Measurements from ENCODE around the gene SLC39A13.

SLC39A13 gene

DNA sequence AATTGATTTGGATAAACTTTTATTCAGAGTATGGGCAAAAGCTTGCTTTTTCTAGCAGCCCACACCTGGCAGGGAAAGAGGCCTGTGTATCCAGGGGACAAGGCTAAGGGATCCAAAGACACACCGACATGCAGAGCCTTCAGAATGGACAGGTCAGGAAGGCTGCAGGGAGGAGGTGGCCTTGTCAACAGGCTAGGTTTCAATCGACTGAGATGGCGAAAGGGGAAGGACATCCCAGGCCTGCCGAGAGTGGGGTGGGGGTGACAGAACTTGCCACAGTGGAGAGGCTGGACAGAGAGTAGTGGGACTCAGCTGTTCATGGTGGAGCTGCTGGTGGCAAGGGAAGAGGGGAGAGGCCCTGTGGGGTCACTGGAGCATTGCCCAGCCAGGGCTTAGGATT lies 5.3 kb upstream of the SLC39A13 start:
- DNase-seq (ENCODE audit: low read depth in 2 of 2): no peak

DNA sequence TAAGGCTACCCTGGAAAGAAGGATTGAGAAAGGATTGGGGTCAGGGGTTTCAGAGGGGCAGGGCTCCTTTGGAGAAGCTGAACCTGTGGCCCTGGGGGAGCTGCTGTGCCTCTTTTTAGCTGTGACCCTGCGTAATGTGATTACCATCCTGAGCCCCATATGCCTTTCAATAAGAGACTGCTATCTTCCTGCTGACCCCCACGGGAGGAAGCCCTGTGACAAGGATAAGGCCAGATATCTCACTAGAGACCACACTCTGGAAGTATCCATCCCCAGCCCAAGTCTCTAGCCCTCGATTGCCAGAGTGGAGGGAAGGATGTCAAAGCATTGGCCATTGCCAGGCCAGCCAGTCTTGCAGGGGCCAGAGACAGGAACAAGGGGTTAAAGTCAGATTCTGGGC lies 4.8 kb upstream of the SLC39A13 start:
- no peak for DNase-seq (ENCODE audit: low read depth in 2 of 2)

DNA sequence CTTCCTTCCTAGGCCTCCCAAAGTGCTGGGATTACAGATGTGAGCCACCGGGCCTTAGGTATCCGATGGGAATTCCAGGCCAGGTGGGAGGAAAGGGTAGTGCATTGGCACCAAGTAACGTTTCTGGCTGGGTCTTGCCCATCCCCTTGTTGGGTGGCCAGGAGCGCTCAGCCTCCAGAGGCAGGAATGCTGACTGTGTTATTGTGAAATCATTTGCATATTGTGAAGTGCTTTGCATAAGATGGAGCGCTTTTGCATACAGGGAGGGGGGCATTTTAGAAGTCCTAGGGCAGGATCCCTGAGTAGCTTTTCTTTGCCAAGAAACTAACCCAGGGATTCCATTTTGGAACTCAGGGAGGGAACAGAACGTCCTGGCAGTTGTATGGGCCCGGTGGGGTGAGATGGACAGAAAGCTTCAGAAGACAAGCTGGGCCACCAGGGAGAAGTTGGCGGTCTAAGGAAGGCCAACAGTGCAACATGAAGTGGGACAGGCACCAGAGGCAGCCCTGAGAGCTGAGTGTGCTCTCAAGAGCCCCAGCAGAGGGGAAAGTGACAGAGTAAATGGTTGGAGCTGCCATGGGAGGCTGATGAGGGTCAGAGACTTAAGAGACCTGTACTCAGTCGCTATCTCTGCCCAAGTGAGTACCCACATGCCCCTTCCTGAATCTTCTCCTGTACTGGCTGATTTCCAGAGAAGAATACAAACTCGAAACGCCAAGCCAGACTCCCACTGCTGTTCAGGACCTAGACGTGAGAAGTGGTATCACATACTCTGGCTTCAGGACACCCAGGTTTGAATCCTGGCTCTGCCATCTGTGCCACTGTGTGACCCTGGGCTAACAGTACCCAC lies 1.3 kb upstream of the SLC39A13 start:
- no peak for DNase-seq (ENCODE audit: low read depth in 2 of 2)

DNA sequence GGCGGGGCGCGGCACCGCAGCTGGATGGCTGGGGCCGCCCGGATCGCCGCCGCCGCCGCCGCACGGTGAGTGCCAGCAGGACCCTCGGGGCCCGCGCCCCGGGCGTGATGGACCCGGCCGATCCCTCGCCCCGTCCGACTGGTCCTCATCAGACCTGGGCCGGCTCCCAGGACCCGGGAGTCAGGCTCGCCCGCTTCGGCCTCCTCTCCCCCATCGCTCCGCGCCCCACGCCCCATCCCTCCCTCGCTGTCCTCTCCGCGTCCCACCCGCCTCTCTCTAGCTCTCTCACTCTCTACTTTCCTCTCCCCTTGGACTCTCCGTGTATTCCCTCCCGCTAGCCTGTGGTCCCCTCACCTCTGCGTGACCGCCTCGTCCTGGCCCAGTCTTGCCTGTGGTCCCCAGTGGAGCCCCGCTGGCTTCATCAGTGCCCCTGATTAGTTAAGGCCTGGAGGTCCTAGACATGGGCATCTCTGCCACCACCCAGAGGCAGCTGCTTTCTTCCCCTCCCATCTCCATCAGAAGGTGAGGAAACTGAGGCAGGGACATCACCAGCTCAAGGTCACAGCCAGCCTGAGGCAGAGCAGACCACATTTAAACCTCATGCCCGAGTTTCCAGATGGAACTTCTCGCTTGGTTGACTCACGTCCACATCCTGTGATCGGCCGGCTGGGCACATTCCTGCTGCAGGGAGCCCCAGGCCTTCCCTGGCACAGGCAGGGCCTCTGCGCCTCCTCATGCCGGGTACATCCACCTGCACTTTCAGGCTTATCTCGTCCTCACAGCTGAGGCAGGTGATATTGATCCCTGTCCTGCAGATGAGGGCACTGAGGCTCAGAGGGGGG lies 429 bp downstream of the SLC39A13 start:
- DNase-seq (ENCODE audit: low read depth in 2 of 2): no peak

DNA sequence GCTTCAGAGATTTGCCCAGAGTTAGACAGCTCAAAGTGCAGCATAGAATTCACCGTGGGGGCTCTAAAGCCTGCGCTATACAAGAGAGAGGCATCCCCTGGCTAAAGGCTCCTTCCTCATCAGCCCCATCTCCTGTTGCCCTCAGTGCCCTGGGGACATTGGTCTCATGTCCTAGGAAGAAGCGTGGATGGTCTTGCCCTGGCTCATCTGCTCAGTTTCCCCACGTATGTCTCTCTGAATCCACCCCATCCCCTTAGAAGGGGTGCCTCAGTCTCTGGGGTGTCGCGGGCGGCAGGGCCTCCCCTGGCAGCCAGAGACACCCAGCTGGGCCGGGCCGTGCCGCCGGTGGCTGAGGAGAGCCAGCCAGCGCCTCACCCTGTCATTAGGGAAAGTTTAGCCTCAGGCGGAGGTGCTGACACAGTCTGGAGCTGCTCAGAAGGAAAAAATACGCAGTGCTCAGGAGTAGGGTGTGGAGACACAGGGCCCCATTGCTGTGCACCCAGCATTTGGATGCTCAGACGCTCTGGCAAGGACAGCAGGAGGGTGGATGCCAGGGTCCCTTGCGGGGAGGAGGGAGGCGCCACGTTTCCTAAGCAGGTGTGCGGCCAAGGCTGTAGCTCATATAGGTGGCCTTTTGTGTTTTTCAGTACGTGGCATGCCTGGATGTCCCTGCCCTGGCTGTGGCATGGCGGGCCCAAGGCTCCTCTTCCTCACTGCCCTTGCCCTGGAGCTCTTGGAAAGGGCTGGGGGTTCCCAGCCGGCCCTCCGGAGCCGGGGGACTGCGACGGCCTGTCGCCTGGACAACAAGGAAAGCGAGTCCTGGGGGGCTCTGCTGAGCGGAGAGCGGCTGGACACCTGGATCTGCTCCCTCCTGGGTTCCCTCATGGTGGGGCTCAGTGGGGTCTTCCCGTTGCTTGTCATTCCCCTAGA lies 1.3 kb downstream of the SLC39A13 start:
- no peak for DNase-seq (ENCODE audit: low read depth in 2 of 2)

DNA sequence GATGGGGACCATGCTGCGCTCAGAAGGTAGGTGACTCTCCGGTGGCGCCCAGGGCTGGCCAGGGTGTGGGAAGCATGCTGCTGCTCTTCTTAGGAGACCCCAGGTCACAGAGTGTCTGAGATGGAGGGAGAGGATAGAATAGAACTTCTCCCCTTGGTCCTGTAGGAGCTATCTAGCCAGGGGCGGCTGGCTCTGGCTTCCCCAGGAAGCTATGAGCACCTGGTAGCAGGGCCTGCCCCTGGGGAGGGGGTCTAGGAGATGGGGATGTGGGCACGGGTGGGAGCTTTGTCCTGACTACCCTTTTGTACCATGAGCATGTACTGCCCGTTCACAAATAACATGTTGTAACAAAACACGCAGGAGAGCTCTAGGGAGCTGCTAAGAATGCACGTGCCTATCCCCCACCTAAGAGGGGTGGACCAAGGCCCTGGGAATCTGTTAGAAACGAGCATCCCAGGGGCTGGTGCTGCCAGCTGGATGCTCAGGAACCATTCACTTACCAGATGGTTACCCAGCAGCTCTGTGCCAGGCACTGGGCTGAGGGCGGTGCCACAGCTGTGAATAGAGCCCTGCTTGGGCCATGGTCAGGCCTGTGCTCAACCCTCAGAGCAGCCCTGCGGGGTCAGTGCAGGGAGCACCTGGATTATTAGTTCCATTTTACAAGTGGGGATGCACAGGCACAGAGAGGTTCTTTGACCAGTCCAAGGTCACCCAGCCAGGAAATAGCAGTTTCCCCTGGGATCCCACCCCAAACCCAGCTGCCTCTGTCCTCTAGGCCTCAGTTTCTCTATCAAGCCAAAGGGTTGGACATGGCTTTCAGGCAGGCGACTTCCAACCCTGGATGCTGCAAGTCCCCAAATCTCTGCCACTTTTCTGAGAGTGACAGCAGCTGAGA lies 2.2 kb downstream of the SLC39A13 start:
- no peak for DNase-seq (ENCODE audit: low read depth in 2 of 2)

DNA sequence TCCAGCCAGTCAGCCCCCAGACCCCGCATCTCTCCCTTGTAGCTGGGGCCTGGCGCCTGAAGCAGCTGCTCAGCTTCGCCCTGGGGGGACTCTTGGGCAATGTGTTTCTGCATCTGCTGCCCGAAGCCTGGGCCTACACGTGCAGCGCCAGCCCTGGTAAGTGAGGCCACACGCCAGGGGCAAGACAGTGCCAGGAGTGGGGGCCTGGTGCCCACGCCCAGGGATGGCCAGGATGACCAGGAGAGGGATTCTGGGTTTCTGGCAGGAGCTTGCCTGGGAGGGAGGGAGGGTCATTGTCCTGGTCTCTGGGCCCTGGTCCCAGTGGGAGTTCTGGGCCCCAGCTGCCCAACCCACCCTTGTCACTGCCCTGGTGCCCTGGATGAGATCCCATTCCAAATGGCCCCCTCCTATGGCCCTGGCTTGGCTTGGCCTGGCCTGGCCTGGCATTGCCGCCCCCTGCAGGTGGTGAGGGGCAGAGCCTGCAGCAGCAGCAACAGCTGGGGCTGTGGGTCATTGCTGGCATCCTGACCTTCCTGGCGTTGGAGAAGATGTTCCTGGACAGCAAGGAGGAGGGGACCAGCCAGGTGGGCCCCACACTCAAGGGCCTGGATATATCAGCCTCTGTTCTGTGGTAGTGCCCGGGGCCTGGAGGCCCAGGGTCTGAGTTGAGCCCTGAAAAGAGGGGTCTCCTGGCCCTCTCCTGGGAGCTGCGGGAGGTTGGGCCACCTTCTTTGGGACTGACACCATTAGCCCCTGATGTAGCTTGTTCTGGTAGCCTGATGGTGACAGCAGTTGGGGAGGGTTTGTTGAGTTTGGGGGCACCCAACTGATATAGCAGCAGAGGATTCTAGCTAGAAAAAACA lies 3.7 kb downstream of the SLC39A13 start:
- DNase-seq (ENCODE audit: low read depth in 2 of 2): peak in 1 of 2 donors; percentile 57

DNA sequence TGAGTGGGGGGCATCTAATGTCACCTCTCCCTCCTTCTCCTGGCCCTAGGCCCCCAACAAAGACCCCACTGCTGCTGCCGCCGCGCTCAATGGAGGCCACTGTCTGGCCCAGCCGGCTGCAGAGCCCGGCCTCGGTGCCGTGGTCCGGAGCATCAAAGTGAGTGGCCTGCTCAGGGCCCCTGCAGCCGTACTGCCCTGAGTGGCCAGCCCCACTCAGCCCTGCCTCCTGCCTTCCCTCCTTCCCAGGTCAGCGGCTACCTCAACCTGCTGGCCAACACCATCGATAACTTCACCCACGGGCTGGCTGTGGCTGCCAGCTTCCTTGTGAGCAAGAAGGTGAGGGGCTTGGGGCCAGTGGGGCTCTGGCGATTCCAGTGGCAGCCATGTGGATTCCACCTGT lies 5.0 kb downstream of the SLC39A13 start:
- DNase-seq (ENCODE audit: low read depth in 2 of 2): no peak

DNA sequence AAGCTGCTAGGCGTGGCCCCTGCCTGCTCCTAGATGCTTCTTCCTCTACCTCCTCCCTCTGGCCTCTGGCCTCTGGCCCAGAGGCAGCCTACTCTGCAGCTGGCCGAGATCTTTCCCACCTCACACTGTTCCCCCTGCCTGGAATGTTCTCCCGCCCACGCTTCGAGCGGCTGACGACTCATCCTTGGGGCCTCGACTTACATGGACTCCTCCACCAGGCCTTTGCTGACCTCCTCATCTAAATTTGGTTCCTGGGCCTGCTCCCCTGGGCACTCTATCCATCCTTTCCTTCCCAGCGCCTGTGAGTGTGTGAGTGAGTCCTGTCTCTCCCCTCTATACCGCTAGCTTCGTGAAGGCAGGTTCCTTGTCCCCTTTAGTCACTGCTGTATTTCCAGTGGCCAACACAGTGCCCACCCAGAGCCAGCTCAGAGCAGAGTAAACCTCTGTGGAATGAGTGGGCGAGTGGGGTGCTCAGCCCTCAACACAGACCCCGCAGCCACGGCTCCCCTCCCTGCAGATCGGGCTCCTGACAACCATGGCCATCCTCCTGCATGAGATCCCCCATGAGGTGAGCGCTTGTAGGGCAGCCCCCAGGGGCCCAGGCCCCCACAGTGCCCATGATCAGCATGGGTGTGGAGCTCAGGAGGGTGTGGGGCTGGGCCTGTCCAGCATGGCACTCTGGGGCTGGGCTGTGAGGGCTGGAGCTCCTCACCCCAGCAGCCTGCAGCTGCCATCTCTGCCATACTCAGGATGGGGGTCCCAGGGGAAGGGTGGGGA lies 5.7 kb downstream of the SLC39A13 start:
- DNase-seq (ENCODE audit: low read depth in 2 of 2): no peak

DNA sequence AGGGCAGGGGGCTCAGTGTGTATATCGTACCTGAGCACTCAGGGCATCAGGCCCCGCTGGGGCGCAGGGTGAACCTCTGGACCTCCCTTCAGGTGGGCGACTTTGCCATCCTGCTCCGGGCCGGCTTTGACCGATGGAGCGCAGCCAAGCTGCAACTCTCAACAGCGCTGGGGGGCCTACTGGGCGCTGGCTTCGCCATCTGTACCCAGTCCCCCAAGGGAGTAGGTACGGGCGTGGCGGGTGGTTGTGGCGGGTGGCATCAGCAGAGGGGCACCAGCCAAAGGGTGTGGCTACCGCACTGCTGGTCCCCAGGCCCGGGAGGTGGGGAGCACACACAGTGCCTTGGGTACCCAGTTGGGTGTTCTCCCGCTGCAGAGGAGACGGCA lies 6.3 kb downstream of the SLC39A13 start:
- DNase-seq (ENCODE audit: low read depth in 2 of 2): no peak

DNA sequence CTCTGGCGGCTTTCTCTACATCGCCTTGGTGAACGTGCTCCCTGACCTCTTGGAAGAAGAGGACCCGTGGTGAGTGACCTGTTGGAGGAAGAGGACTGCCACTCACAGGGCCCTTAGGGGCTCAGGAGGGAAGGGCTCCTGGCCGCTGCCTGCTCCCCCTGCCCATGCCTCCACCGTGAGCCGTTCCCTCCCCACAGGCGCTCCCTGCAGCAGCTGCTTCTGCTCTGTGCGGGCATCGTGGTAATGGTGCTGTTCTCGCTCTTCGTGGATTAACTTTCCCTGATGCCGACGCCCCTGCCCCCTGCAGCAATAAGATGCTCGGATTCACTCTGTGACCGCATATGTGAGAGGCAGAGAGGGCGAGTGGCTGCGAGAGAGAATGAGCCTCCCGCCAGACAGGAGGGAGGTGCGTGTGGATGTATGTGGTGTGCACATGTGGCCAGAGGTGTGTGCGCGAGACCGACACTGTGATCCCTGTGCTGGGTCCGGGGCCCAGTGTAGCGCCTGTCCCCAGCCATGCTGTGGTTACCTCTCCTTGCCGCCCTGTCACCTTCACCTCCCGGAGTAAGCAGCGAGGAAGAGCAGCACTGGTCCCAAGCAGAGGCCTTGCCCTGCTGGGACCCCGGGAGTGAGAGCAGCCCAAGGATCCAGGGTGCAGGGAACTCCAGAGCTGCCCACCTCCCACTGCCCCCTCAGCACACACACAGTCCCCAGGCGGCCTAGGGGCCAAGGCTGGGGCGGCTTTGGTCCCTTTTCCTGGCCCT lies 6.9 kb downstream of the SLC39A13 start:
- no peak for DNase-seq (ENCODE audit: low read depth in 2 of 2)

DNA sequence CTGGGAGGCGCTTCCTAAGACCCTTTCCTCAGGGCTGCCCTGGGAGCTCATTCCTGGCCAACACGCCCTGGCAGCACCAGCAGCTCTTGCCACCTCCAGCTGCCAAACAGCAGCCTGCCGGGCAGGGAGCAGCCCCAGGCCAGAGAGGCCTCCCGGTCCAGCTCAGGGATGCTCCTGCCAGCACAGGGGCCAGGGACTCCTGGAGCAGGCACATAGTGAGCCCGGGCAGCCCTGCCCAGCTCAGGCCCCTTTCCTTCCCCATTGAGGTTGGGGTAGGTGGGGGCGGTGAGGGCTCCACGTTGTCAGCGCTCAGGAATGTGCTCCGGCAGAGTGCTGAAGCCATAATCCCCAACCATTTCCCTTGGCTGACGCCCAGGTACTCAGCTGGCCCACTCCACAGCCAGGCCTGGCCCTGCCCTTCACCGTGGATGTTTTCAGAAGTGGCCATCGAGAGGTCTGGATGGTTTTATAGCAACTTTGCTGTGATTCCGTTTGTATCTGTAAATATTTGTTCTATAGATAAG lies 7.6 kb downstream of the SLC39A13 start:
- no peak for DNase-seq (ENCODE audit: low read depth in 2 of 2)

DNA sequence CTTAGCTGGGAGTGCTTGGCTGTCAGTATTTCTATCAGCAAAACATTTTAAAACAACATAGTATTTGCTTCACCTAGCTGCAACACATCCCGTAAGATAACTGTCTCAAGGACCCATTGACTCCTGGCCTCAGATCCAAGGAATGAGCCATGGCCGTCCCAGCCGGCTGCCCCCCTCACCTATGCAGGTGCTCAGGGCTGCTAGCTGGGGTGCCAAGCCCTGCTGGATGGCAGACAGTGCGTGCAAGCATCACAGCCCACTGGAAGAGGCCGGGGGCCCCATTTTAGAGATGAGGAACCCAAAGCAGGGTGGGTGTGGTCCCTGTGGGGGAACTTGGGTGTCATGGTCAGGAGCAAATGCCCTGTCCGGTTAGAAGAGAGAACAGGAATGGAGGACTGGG lies 9.3 kb downstream of the SLC39A13 start:
- no peak for DNase-seq (ENCODE audit: low read depth in 2 of 2)

DNA sequence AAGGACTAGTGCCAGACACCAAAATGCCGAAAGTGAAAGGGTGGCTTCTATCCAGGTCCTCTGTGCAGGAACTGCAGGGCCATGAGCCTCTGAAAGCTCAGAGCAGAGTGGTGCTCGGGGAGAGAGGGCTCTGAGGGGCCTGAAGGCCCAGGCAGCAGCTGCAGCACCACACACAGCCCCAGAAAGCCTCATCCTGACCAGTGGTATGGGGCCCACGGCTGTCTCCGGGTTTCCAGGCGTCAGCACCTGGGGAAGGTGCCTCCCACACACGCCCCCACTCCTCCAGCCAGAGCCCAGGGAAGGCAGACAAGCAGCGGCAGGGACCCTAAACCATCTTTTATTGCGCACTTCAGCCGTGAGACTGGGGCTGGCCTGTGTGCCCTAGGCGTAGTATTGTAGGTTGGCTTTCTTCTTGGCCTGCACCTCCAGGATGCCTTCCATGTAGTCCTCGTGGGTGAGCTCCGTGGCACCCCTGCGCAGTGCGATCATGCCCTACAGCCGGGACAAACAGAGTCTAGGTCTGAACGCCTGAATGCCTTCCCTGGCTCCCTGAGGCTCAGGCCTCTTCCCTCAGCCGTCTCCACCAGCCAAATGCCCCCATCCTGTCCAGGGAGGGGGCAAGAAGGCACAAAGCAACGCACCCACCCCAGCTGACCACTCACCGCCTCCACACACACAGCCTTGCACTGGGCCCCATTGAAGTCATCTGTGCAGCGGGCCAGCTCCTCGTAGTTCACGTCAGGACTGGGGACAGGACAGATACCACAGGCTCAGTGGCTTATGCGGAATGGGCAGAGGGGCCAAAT lies 10.3 kb downstream of the SLC39A13 start:
- no peak for DNase-seq (ENCODE audit: low read depth in 2 of 2)

DNA sequence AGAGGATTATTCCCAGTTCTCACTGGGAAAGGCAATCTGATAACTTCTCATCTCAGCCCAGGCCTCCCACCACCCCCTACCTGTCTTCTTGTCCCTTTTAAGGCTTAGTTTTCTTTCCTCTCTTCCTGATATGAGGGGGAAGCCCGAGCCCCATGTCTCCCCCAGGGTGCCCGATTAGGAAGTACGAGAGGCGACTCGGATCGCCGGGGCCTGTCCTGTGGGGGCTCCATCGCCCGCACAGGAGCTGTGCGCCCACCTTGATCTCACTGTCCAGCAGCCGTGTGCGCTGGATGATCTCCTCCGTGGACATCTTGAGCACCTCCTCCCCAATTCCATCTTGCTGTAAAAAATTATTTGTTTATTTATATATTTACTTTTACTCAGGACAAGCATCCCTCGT lies 17.2 kb downstream of the SLC39A13 start:
- no peak for DNase-seq (ENCODE audit: low read depth in 2 of 2)

DNA sequence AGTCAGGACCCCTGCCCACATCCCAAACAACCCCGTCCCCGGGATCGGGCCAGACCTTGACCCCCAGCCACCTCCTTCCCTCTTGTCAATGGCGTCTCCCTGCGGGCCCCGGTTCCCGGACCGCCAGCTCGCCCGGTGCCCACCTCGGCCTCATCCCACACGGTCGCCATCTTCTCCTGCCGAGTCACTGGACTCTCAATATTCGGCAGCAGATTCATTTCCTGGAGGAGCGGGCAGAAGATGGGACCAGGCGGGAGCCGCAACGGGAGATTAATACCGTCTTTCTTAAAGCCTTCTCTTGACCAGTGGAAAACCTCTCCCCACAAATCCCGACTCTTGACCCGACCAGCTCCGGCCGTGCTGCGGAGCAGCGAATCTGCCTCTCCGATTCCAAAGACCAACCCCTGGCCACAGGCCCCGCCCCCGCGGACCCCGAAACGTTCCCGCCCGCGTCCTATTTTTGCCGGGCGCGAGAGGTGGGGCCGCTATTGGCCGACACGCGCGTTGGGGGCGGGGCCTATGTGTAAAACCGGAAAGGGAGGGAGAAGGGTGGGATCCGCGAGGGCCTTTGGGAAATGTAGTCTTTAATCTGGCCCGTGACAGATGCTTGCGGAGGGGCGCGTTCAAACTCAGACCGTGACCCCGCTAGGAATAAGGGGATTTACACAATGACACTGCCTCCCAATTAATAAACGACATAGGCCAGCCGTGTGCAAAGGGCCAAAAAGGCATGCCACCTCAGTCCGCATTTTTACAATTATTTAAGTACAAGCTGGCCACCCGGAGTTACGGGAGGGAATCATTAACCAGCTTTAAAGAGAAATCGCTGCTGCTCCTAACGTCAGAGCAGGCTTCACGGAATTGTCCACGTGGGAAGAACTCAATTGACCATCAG lies 17.9 kb downstream of the SLC39A13 start, which contains the start of gene PSMC3:
PSMC3 (minus strand) TSS at position 378 of the 895 bp plus-strand sequence; CDS start at position 218, 160 bp downstream.
- DNase-seq (ENCODE audit: low read depth in 2 of 2): peak; percentile 98 to 99
